GM12878 (cell line): Measurements from ENCODE around the gene TBXA2R. TPM values are rescaled to one million over a fixed set of nuclear protein-coding genes. Genes with fewer than 3 reads are reported as not detected.
"Not testable (repeated sequence)": the region's sequence is repeated elsewhere in the genome, so short reads cannot be mapped to it uniquely, and the experiment has no call there.

Source experiments
- ATAC-seq: fragments of 200-7000 bp; cut with Tn5 transposase; 3 replicates; pipeline ENCODE4 v1.9.1; 2020; ENCODE audit warnings: mild to moderate bottlenecking, moderate library complexity
- BruUV-seq: library from RNA; stranded (reverse); fragments of 400-500 nt; replicated peaks from 2 replicates; lab custom pipeline; 2021; lab: Mats Ljungman, UMichigan
- CTCF ChIA-PET: fragments of 300-600 bp; sonication (Branson Sonifier 250); formaldehyde crosslinking; extraction: SDS; loops from one replicate; lab custom pipeline; 2021; ENCODE audit warnings: inconsistent platforms; lab: Yijun Ruan, JAX
- POLR2A ChIA-PET: fragments of 350-600 bp; formaldehyde crosslinking; extraction: SDS; loops from one replicate; lab custom pipeline; 2021; ENCODE audit warnings: inconsistent platforms; lab: Charles Lee
- RAD21 ChIA-PET: fragments of 300-600 bp; sonication (Branson Sonifier 250); formaldehyde crosslinking; loops from one replicate; lab custom pipeline; 2023; ENCODE audit warnings: antibody characterized with exemption; ENCODE audit not compliant: unreplicated experiment; lab: Charles Lee
- SMC1A ChIA-PET: fragments of 300-600 bp; sonication (Branson Sonifier 250); formaldehyde crosslinking; loops from one replicate; lab custom pipeline; 2023; ENCODE audit not compliant: unreplicated experiment, uncharacterized antibody; lab: Charles Lee
- DNase-seq: peaks from one replicate; pipeline ENCODE4 v3.0.0-alpha.2; 2011; ENCODE audit warnings: low read depth, low spot score
- FAIRE-seq: peaks from 3 replicates; lab custom pipeline; 2011; peaks lifted over from hg19 to GRCh38; lab: Jason Lieb, UNC
- H2AFZ ChIP-seq: 2 replicates; pipeline ENCODE4 v1.6.0; 2011; ENCODE audit warnings: low read depth, low read length, control low read depth; ENCODE audit not compliant: control insufficient read depth
- H3K27ac ChIP-seq: 2 replicates; pipeline ENCODE4 v1.5.1; 2011; ENCODE audit warnings: control low read depth; ENCODE audit not compliant: control insufficient read depth, insufficient read depth
- H3K27me3 ChIP-seq, 2 experiments: replicated peaks in 1 of 2; 2 replicates each; pipeline versions ENCODE4 v1.6.0 to v1.6.1; 2011; ENCODE audit warnings: low read length in 1 of 2; ENCODE audit not compliant: control insufficient read depth in 2 of 2, insufficient read depth in 2 of 2
- H3K36me3 ChIP-seq, 2 experiments: 2 replicates each; pipeline ENCODE4 v1.5.1; 2011; ENCODE audit warnings: low read length in 1 of 2; ENCODE audit not compliant: control insufficient read depth in 2 of 2, insufficient read depth in 2 of 2
- H3K4me1 ChIP-seq: 2 replicates; pipeline ENCODE4 v1.6.1; 2011; ENCODE audit warnings: mild to moderate bottlenecking, low read length, moderate library complexity, mixed read lengths; ENCODE audit not compliant: control insufficient read depth, insufficient read depth
- H3K4me2 ChIP-seq: 2 replicates; pipeline ENCODE4 v1.6.0; 2011; ENCODE audit warnings: control low read depth; ENCODE audit not compliant: control insufficient read depth, insufficient read depth
- H3K4me3 ChIP-seq: fragments of 200-600 bp; sonication (generic); 2 replicates; pipeline ENCODE4 v1.5.1; 2016
- H3K79me2 ChIP-seq: 2 replicates; pipeline ENCODE4 v1.6.0; 2011; ENCODE audit warnings: low read length; ENCODE audit not compliant: control insufficient read depth, insufficient read depth
- H3K9ac ChIP-seq: 2 replicates; pipeline ENCODE4 v1.8.0; 2011; ENCODE audit warnings: low read length, control low read depth, mixed read lengths; ENCODE audit not compliant: control insufficient read depth, insufficient read depth
- H3K9me3 ChIP-seq: replicated peaks from 3 replicates; pipeline ENCODE4 v1.5.1; 2011; ENCODE audit warnings: mild to moderate bottlenecking, low read length; ENCODE audit not compliant: control insufficient read depth, insufficient read depth
- H4K20me1 ChIP-seq: 2 replicates; pipeline ENCODE4 v1.6.0; 2011; ENCODE audit not compliant: control insufficient read depth, insufficient read depth
- ATF7 ChIP-seq: fragments of 450-650 bp; IDR thresholded peaks from 2 replicates; pipeline ENCODE4 v1.6.1; 2016; ENCODE audit warnings: low read depth, mild to moderate bottlenecking
- ETV6 ChIP-seq, 2 experiments: fragments of 450-650 bp in 1 of 2; IDR thresholded peaks in 1 of 2; conservative IDR thresholded peaks in 1 of 2; 2 replicates each; pipeline ENCODE4 v1.6.1; 2014; ENCODE audit warnings: antibody characterized with exemption in 1 of 2, borderline replicate concordance in 1 of 2, low read depth in 1 of 2, mild to moderate bottlenecking in 1 of 2, moderate library complexity in 1 of 2
- FOXK2 ChIP-seq: fragments of 450-650 bp; IDR thresholded peaks from 2 replicates; pipeline ENCODE4 v1.6.1; 2017; ENCODE audit warnings: mild to moderate bottlenecking, moderate library complexity
- GATAD2B ChIP-seq: fragments of 450-650 bp; conservative IDR thresholded peaks from 2 replicates; pipeline ENCODE4 v1.6.1; 2017; ENCODE audit warnings: low read depth, mild to moderate bottlenecking, moderate library complexity
- HDAC6 ChIP-seq: fragments of 200-600 bp; sonication (generic); IDR thresholded peaks from one replicate; pipeline ENCODE4 v1.8.0; 2017; ENCODE audit warnings: antibody characterized with exemption; ENCODE audit not compliant: unreplicated experiment
- NFYA ChIP-seq: IDR thresholded peaks from 2 replicates; pipeline ENCODE4 v1.6.1; 2011; ENCODE audit warnings: low read depth, mild to moderate bottlenecking, low read length, improper control_type of control experiment, borderline replicate concordance
- POLR2AphosphoS2 ChIP-seq: IDR thresholded peaks from 2 replicates; pipeline ENCODE4 v1.6.1; 2011; ENCODE audit warnings: low read depth, mild to moderate bottlenecking, low read length, improper control_type of control experiment, moderate library complexity
- POLR2AphosphoS5 ChIP-seq: IDR thresholded peaks from 2 replicates; pipeline ENCODE4 v1.6.1; 2011; ENCODE audit warnings: mild to moderate bottlenecking, low read length, inconsistent platforms
- RAD21 ChIP-seq: IDR thresholded peaks from 2 replicates; pipeline ENCODE4 v1.6.1; 2011; ENCODE audit warnings: mild to moderate bottlenecking, low read depth, low read length, moderate library complexity; ENCODE audit not compliant: insufficient read depth
- TCF7 ChIP-seq: IDR thresholded peaks from 2 replicates; pipeline ENCODE4 v1.6.1; 2014; ENCODE audit warnings: antibody characterized with exemption, borderline replicate concordance
- WGBS: methylation state at CpG from one replicate; pipeline ENCODE4 v1.1.6; 2016; ENCODE audit warnings: low lambda C conversion rate; ENCODE audit not compliant: insufficient replicate concordance, insufficient coverage; ENCODE audit errors: missing lambda C conversion rate; 5-methylcytosine and 5-hydroxymethylcytosine counted together
- in situ Hi-C: fragments of 300-500 bp; cut with MboI; formaldehyde crosslinking; loops from 9 replicates; pipeline ENCODE4 v1.14.3; 2018; ENCODE audit warnings: mixed read lengths
- intact Hi-C: fragments of 100-400 bp; cut with micrococcal nuclease; formaldehyde crosslinking; loops from one replicate; pipeline ENCODE4 v1.14.2; 2022; ENCODE audit not compliant: unreplicated experiment
- polyA plus RNA-seq, 11 experiments: library from polyadenylated mRNA; depleted of rRNA in 4 of 11; unstranded in 6 of 11; stranded (reverse) in 5 of 11; fragments of >200 nt; fragmentation: Nextera tagmentation in 4 of 11; fragmentation: Illumina TruSeq in 1 of 11; extraction: Ambion mirVana in 4 of 11; extraction: Trizol in 1 of 11; gene quantifications; 1 replicate in 1 of 11; 2 replicates in 10 of 11; pipeline versions ENCODE4 v1.2.1 to v1.2.3, GENCODE V29; 2011 to 2016; ENCODE audit warnings: inconsistent platforms in 2 of 11, missing spikeins in 2 of 11, low read depth in 1 of 11
- total RNA-seq, 4 experiments: library from RNA; depleted of rRNA in 3 of 4; stranded (reverse); fragments of >200 nt in 3 of 4; fragmentation: Illumina TruSeq in 1 of 4; extraction: Trizol in 1 of 4; gene quantifications; 2 replicates each; pipeline versions ENCODE4 v1.2.1 to v1.2.3, GENCODE V29; 2013 to 2021
- TF ChIP-seq, protein P1 (sequence below): fragments of 450-650 bp; formaldehyde crosslinking; IDR thresholded peaks from 2 replicates; pipeline ENCODE4 v1.4.0; 2020; ENCODE audit warnings: mild to moderate bottlenecking, moderate library complexity

Gene TBXA2R
- total and polyA plus RNA-seq, 10 of the 15 experiments (the other 5 are each of a cell fraction or from before 2014, with no cell fraction given) = 0.03 TPM; not detected in 8

DNA sequence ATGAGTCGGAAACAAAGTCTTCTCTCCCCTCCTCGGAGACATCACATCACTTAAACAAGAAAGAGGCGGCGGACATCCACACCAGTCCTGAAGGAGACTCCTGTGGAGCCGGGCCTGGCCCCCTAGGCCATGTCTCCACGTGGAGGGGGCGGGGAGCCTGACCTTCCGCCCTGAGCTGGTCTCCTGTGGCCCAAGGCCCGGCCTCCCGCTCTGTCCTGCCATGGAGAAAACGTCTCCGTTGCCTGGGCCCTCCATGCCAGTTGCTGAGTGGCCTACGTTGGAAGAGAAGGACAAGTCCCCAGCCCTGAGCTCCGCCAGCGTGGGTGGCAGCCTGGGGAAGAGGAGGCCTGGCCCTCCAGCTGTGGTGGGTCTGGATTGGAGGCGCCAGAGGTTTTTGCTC, 25.4 kb upstream of the TBXA2R start (continued):
- TF ChIP-seq GATAD2B = no peak
- no peak for TF ChIP-seq RAD21
- no peak for TF ChIP-seq TCF7
- no peak for TF ChIP-seq ATF7
- no peak for TF ChIP-seq FOXK2
- TF ChIP-seq, protein P1, sequence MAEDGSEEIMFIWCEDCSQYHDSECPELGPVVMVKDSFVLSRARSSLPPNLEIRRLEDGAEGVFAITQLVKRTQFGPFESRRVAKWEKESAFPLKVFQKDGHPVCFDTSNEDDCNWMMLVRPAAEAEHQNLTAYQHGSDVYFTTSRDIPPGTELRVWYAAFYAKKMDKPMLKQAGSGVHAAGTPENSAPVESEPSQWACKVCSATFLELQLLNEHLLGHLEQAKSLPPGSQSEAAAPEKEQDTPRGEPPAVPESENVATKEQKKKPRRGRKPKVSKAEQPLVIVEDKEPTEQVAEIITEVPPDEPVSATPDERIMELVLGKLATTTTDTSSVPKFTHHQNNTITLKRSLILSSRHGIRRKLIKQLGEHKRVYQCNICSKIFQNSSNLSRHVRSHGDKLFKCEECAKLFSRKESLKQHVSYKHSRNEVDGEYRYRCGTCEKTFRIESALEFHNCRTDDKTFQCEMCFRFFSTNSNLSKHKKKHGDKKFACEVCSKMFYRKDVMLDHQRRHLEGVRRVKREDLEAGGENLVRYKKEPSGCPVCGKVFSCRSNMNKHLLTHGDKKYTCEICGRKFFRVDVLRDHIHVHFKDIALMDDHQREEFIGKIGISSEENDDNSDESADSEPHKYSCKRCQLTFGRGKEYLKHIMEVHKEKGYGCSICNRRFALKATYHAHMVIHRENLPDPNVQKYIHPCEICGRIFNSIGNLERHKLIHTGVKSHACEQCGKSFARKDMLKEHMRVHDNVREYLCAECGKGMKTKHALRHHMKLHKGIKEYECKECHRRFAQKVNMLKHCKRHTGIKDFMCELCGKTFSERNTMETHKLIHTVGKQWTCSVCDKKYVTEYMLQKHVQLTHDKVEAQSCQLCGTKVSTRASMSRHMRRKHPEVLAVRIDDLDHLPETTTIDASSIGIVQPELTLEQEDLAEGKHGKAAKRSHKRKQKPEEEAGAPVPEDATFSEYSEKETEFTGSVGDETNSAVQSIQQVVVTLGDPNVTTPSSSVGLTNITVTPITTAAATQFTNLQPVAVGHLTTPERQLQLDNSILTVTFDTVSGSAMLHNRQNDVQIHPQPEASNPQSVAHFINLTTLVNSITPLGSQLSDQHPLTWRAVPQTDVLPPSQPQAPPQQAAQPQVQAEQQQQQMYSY = no peak

DNA sequence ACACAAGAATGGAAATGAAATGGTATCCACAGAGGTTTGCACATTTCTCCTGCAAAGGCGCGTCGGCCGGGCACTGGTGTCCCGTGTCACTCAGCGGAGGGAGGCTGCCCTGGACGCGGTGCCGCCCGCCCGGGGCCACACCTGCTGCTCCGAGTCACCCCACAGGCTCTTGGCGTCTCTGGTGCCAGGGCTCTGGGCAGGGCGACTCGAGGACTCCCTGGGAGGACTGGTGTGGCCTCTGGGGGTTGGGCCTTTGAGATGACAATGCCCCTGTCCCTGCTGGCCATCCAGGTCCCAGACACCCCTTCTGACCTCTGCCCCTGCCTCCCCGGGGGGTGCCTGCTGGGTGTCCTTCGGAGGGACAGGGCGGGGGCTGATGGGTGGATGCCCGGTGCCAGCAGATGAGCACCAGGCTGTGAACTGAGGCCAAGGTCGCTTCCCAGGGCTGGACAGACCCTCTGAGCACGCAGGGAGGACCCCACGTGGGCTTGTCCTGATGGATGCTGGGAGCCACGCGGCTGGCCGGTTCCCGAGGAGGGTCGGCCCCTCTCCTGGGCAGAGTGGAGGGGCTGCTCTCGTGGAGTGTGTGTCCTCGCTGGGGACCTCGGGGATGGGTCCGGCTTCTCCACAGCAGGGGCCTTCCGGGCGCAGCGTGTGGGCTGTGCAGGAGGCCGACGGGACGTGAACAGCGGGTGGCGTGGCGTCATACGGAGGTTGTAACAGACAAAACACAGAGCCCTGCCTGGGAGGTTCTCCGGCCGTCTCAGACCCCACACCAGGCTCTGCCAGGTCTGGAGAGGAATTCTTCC, 24.6 kb upstream of the TBXA2R start:
- in situ Hi-C loops = no loop called here
- TF ChIP-seq HDAC6 (no peak), POLR2AphosphoS2 (no peak), POLR2AphosphoS5 (no peak), ETV6 (conservative IDR thresholded peaks at IDR 0.05 in 1 of 2, IDR thresholded peaks at IDR 0.05 in 1 of 2; ENCODE audit: borderline replicate concordance in 1 of 2, low read depth in 1 of 2) (no peak), NFYA (no peak), RAD21 (no peak)
- DNase-seq = no peak
- no peak overlapping the region for H3K4me3 ChIP-seq
- intact Hi-C loops = no loop called here
- H3K9me3 ChIP-seq = no peaks in the 10 kb centered on the region
- CTCF ChIA-PET = interaction anchor here (0.6 kb wide), 1 partner anchor 21 kb away, joined by 3 read pairs; no protein-coding TSS in a partner anchor
- BruUV-seq = no TSS peak
- no peak overlapping the region for H3K9ac ChIP-seq
- no peak for FAIRE-seq
- H3K79me2 ChIP-seq = peaks cover 4% of the 10 kb centered on the region
- H3K27me3 ChIP-seq = no peaks in the 10 kb centered on the region
- H3K27ac ChIP-seq = no peak overlapping the region
- no peak for ATAC-seq
- H3K4me1 ChIP-seq = peaks cover 5% of the 10 kb centered on the region
- WGBS = 89% methylated on average over 43 of the region's 43 CpGs
- RAD21 ChIA-PET = no interaction called here
- POLR2A ChIA-PET = no interaction called here
- H3K4me2 ChIP-seq = no peak overlapping the region
- H4K20me1 ChIP-seq = no peaks in the 10 kb centered on the region
- no peak overlapping the region for H2AFZ ChIP-seq
- SMC1A ChIA-PET = no interaction called here
- no peaks in the 10 kb centered on the region for H3K36me3 ChIP-seq

GRCh38 chr19:3628766-3629165, 22.1 kb upstream of the TBXA2R start:
- H3K27ac ChIP-seq, BruUV-seq, SMC1A ChIA-PET, H3K9ac ChIP-seq, FAIRE-seq, H3K9me3 ChIP-seq, H3K36me3 ChIP-seq, H3K27me3 ChIP-seq, DNase-seq, H2AFZ ChIP-seq, H3K4me3 ChIP-seq, in situ Hi-C loops, H3K4me1 ChIP-seq, H3K4me2 ChIP-seq, ATAC-seq, H4K20me1 ChIP-seq, CTCF ChIA-PET, RAD21 ChIA-PET: not testable (repeated sequence)
- POLR2A ChIA-PET = interaction anchor here (0.6 kb wide), 1 partner anchor 669 kb away, joined by 4 read pairs; no protein-coding TSS in a partner anchor
- 63% methylated on average over 9 of the region's 9 CpGs for whole genome bisulfite sequencing
- intact Hi-C loops = loop anchor here (5.0 kb wide), 1 partner anchor 71 kb away; the partner anchor contains the start of gene MFSD12
- H3K79me2 ChIP-seq = peaks cover 21% of the 10 kb centered on the region
